GM19043 (cell line): Measurements from ENCODE around the gene KCNAB1.
"Not testable (repeated sequence)": the region's sequence is repeated elsewhere in the genome, so short reads cannot be mapped to it uniquely, and the experiment has no call there.

Experiments used
- ATAC-seq: cut with Tn5 transposase; IDR thresholded peaks from one replicate; pipeline ENCODE4 v1.9.1; 2021; ENCODE audit warnings: low read depth; ENCODE audit not compliant: unreplicated experiment

KCNAB1 gene

GRCh38 chr3:156214676-156215075 is 94.3 kb downstream of the KCNAB1 start:
- ATAC-seq: no peak

GRCh38 chr3:156215751-156216150 is 95.4 kb downstream of the KCNAB1 start:
- ATAC-seq: no peak

GRCh38 chr3:156216216-156216615 is 95.8 kb downstream of the KCNAB1 start:
- no peak for ATAC-seq

- no peak for ATAC-seq
Measured at GRCh38 chr3:156216852-156217251, 96.5 kb downstream of the KCNAB1 start.

GRCh38 chr3:156217674-156218352 is 97.4 kb downstream of the KCNAB1 start:
- no peak for ATAC-seq

GRCh38 chr3:156218353-156218744 is 98.0 kb downstream of the KCNAB1 start:
- ATAC-seq: no peak

- ATAC-seq: not testable (repeated sequence)
Measured at GRCh38 chr3:156222381-156222780, 102.0 kb downstream of the KCNAB1 start.

GRCh38 chr3:156224046-156224445 is 103.7 kb downstream of the KCNAB1 start:
- ATAC-seq: not testable (repeated sequence)

GRCh38 chr3:156226676-156227420 is 106.5 kb downstream of the KCNAB1 start:
- no peak for ATAC-seq

- no peak for ATAC-seq
Measured at GRCh38 chr3:156227704-156228103, 107.3 kb downstream of the KCNAB1 start.

GRCh38 chr3:156230278-156230900 is 110.0 kb downstream of the KCNAB1 start:
- ATAC-seq: no peak

- not testable (repeated sequence) for ATAC-seq
Measured at GRCh38 chr3:156231221-156231620, 110.8 kb downstream of the KCNAB1 start.

- ATAC-seq: no peak
Measured at GRCh38 chr3:156233876-156234275, 113.5 kb downstream of the KCNAB1 start.

GRCh38 chr3:156236556-156237260 is 116.3 kb downstream of the KCNAB1 start:
- no peak for ATAC-seq

- ATAC-seq: no peak
Measured at GRCh38 chr3:156240642-156241041, 120.3 kb downstream of the KCNAB1 start.

GRCh38 chr3:156246961-156247725 is 126.8 kb downstream of the KCNAB1 start:
- ATAC-seq: no peak

GRCh38 chr3:156250550-156250949 is 130.2 kb downstream of the KCNAB1 start:
- ATAC-seq: no peak

GRCh38 chr3:156251424-156251823 is 131.0 kb downstream of the KCNAB1 start:
- no peak for ATAC-seq

- ATAC-seq: no peak
Measured at GRCh38 chr3:156252656-156253055, 132.3 kb downstream of the KCNAB1 start.

- peak; percentile 72 for ATAC-seq
Measured at GRCh38 chr3:156253150-156253549, 132.8 kb downstream of the KCNAB1 start.
